ENCODE results near the gene CAPN13.

DNA sequence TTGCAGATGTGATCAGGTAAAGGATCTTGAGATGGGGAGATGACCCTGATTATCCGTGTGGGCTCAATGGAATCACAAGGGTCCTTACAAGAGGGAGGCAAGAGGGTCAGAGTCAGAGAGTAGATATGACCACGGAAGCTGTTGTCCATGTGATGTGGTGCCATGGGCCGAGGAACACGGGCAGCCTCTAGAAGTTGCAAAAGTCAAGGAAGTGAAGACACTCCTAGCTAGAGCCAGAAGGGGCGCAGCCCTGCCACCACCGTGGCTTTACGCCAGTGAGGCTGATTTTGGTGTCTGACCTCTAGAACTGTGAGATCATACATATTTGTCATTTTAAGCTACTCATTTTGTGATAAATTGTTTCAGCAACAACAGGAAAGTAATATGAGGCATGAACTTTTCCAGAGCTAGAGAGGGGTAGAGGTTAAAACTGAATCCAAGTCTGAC lies 114.4 kb downstream of the CAPN13 start:
- TF ChIP-seq, protein P1, sequence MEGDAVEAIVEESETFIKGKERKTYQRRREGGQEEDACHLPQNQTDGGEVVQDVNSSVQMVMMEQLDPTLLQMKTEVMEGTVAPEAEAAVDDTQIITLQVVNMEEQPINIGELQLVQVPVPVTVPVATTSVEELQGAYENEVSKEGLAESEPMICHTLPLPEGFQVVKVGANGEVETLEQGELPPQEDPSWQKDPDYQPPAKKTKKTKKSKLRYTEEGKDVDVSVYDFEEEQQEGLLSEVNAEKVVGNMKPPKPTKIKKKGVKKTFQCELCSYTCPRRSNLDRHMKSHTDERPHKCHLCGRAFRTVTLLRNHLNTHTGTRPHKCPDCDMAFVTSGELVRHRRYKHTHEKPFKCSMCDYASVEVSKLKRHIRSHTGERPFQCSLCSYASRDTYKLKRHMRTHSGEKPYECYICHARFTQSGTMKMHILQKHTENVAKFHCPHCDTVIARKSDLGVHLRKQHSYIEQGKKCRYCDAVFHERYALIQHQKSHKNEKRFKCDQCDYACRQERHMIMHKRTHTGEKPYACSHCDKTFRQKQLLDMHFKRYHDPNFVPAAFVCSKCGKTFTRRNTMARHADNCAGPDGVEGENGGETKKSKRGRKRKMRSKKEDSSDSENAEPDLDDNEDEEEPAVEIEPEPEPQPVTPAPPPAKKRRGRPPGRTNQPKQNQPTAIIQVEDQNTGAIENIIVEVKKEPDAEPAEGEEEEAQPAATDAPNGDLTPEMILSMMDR (conservative IDR thresholded peaks at IDR 0.05; ENCODE audit: low read length), result no peak
- no peak for TF ChIP-seq EZH2phosphoT487 (IDR thresholded peaks at IDR 0.05; ENCODE audit: borderline replicate concordance)
